HG03342 (cell line): ENCODE results near the gene FBXW9.
"Not testable (repeated sequence)": the region's sequence is repeated elsewhere in the genome, so short reads cannot be mapped to it uniquely, and the experiment has no call there.

Source experiments
- ATAC-seq: cut with Tn5 transposase; IDR thresholded peaks from one replicate; pipeline ENCODE4 v1.9.1; 2021; ENCODE audit warnings: mild to moderate bottlenecking, moderate library complexity; ENCODE audit not compliant: unreplicated experiment

Gene FBXW9

GRCh38 chr19:12715929-12716328, 19.5 kb upstream of the FBXW9 start:
- ATAC-seq: no peak

- ATAC-seq: no peak
These were observed 18.7 kb upstream of the FBXW9 start for GRCh38 chr19:12715102-12715501.

- not testable (repeated sequence) for ATAC-seq
These were observed 16.9 kb upstream of the FBXW9 start for GRCh38 chr19:12713304-12713703.

GRCh38 chr19:12712077-12712476, 15.6 kb upstream of the FBXW9 start:
- ATAC-seq: not testable (repeated sequence)

- ATAC-seq: no peak
These were observed 14.8 kb upstream of the FBXW9 start for GRCh38 chr19:12711187-12711586.

GRCh38 chr19:12708641-12709040, 12.2 kb upstream of the FBXW9 start:
- no peak for ATAC-seq

- no peak for ATAC-seq
These were observed 9.9 kb upstream of the FBXW9 start for GRCh38 chr19:12706332-12706718.

- no peak for ATAC-seq
These were observed 9.4 kb upstream of the FBXW9 start for GRCh38 chr19:12705654-12706331.

- no peak for ATAC-seq
These were observed 8.7 kb upstream of the FBXW9 start for GRCh38 chr19:12705169-12705568.

GRCh38 chr19:12703046-12703445, 6.6 kb upstream of the FBXW9 start:
- ATAC-seq: no peak

GRCh38 chr19:12701596-12702282, 5.3 kb upstream of the FBXW9 start:
- ATAC-seq: no peak

GRCh38 chr19:12698138-12698537, 1.7 kb upstream of the FBXW9 start:
- no peak for ATAC-seq

- ATAC-seq: not testable (repeated sequence)
These were observed 994 bp upstream of the FBXW9 start for GRCh38 chr19:12697425-12697824.

GRCh38 chr19:12695997-12696365, 450 bp downstream of the FBXW9 start:
- peak; percentile 22 for ATAC-seq

- no peak for ATAC-seq
These were observed 917 bp downstream of the FBXW9 start for GRCh38 chr19:12695514-12695913.

GRCh38 chr19:12695096-12695495, 1.3 kb downstream of the FBXW9 start:
- ATAC-seq: no peak

GRCh38 chr19:12694641-12695040, 1.8 kb downstream of the FBXW9 start:
- no peak for ATAC-seq

- ATAC-seq: no peak
These were observed 3.5 kb downstream of the FBXW9 start for GRCh38 chr19:12692960-12693359.

- no peak for ATAC-seq
These were observed 6.7 kb downstream of the FBXW9 start for GRCh38 chr19:12689581-12690216.

GRCh38 chr19:12689012-12689411, 7.4 kb downstream of the FBXW9 start:
- ATAC-seq: no peak

- no peak for ATAC-seq
These were observed 8.8 kb downstream of the FBXW9 start, which contains the start of gene GNG14 for GRCh38 chr19:12687496-12688196. Gene GNG14, plus strand, starts transcription at chr19:12687998. Its CDS starts 51 bp downstream, at chr19:12688049.
